Smooth muscle cell of the coronary artery (primary cell): Measurements from ENCODE around the gene MBD3L1. TPM values are rescaled to one million over a fixed set of nuclear protein-coding genes. Genes with fewer than 3 reads are reported as not detected.

ENCODE experiments used
- total RNA-seq: library from RNA; depleted of rRNA; stranded (reverse); fragments of >200 nt; gene quantifications from 2 replicates; pipeline ENCODE4 v1.2.3, GENCODE V29; 2014; ENCODE audit warnings: low replicate concordance

MBD3L1 gene
- total RNA-seq = not detected in 2 replicates

DNA sequence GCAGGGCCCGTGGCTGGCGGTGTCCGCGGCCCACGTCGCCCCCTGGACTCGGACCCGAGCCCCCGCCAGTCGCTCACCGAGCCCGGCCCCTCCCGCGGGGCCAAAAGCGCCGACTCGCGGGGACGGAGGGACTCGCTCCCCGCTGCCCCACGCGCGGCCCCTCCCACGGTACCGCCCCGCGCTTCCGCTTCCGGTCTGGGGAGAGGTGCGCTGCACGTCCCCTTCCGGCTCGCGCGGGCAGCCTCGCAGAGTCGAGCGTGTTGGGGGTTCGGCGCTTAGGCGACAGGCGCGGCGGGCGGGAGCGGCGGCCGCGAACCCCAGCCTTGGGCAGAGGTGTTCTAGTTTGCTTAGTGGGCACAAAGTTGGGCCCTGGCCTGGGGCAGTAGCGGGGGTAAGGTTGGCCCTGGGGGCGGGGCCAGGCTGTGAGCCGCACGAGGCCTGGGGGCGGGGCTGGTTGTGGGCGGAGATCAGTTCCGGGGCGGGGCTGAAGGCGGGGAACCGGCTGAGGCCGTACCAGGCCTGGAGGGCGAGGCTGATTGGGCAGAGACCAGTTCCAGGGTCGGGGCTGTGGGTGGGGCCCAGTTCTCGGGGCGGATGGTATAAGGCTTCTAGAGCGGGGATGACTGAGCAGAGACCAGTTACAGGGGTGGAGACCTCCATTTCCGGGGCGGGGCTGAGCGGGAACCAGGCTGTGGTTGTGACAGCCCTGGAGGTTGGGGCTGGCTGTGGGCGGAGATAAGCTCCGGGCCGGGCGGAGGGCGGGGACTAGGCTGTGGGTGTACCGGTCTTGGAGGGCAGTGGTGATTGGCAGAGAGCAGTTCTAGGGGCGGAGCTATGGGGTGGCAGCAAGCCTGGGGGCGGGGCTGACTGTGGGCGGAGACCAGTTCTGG lies at the start of gene MBD3L1, which contains the start of gene ZNF558:
Gene MBD3L1, plus strand, starts transcription at position 246 of the 890 bp plus-strand sequence. CDS start 10,302 bp downstream, outside the sequence.
Gene ZNF558, minus strand, starts transcription at position 173 of the 890 bp plus-strand sequence. CDS start 9,645 bp downstream, outside the sequence.

Other genes with a start within 250 kb of the MBD3L1 start
- gene ADAMTS10, start 221.7 kb upstream of the MBD3L1 start, total RNA-seq = 13.3 and 20.1 TPM in 2 replicates
- not detected in 2 replicates for gene NFILZ, start 201.7 kb upstream of the MBD3L1 start, total RNA-seq
- not detected in 2 replicates for gene ACTL9, start 133.6 kb upstream of the MBD3L1 start, total RNA-seq
- gene OR2Z1, start 110.7 kb upstream of the MBD3L1 start, total RNA-seq = not detected in 2 replicates
- 19.2 and 19.9 TPM in 2 replicates for gene ZNF558, start 73 bp upstream of the MBD3L1 start, total RNA-seq
- not detected in 2 replicates for gene MUC16, start 178.0 kb downstream of the MBD3L1 start, total RNA-seq